ENCODE results near the gene RAVER1. TPM values are rescaled to one million over a fixed set of nuclear protein-coding genes. Genes with fewer than 3 reads are reported as not detected.

RAVER1 gene
- total RNA-seq, 2 donors from 2014 or later = 67.1 to 101 TPM

DNA sequence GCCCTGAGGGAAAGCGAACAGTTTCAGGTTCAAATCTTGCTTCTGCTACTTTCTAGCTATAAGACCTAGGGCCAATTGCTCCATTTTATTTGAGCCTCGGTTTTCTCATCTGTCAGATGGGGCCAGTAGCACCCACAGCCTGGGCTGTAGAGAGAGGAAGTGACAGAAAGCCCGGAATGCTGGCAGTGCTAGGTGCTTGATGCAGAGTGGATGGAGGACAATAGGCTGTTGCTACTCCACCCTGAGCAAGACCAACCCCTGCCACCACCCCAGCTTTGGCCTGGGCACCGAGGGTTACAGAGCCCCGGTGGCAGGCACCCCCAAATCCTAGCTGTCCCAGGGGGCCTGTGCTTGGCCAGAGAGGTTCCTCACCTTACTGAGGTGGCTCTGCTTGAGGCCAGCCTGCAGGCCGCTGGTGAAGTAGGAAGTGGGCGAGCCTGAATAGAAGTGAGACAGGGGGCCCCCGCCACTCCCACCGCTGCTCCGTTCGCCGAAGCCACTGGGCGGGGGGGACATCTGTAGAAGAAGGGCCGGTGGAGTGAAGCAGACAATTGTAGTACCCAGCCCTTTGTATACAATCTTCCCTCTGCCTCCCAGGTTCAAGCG lies 15.4 kb downstream of the RAVER1 start:
- Histone ChIP-seq H3K36me3 (peaks cover 4% of the 10 kb centered on the region), H3K27ac (no peak overlapping the region), H3K9me3 (no peaks in the 10 kb centered on the region), H3K27me3 (no peaks in the 10 kb centered on the region), H3K4me3 (no peak overlapping the region), H3K9ac (ENCODE audit: low read depth in 2 of 2, low read length in 2 of 2) (no peak overlapping the region), H3K4me1 (peaks cover 7% of the 10 kb centered on the region)
- intact Hi-C loops (cut with DNase I) = no loop called here
- TF ChIP-seq, protein P1, sequence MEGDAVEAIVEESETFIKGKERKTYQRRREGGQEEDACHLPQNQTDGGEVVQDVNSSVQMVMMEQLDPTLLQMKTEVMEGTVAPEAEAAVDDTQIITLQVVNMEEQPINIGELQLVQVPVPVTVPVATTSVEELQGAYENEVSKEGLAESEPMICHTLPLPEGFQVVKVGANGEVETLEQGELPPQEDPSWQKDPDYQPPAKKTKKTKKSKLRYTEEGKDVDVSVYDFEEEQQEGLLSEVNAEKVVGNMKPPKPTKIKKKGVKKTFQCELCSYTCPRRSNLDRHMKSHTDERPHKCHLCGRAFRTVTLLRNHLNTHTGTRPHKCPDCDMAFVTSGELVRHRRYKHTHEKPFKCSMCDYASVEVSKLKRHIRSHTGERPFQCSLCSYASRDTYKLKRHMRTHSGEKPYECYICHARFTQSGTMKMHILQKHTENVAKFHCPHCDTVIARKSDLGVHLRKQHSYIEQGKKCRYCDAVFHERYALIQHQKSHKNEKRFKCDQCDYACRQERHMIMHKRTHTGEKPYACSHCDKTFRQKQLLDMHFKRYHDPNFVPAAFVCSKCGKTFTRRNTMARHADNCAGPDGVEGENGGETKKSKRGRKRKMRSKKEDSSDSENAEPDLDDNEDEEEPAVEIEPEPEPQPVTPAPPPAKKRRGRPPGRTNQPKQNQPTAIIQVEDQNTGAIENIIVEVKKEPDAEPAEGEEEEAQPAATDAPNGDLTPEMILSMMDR (IDR thresholded peaks at IDR 0.05) = no peak
- no peak for DNase-seq

DNA sequence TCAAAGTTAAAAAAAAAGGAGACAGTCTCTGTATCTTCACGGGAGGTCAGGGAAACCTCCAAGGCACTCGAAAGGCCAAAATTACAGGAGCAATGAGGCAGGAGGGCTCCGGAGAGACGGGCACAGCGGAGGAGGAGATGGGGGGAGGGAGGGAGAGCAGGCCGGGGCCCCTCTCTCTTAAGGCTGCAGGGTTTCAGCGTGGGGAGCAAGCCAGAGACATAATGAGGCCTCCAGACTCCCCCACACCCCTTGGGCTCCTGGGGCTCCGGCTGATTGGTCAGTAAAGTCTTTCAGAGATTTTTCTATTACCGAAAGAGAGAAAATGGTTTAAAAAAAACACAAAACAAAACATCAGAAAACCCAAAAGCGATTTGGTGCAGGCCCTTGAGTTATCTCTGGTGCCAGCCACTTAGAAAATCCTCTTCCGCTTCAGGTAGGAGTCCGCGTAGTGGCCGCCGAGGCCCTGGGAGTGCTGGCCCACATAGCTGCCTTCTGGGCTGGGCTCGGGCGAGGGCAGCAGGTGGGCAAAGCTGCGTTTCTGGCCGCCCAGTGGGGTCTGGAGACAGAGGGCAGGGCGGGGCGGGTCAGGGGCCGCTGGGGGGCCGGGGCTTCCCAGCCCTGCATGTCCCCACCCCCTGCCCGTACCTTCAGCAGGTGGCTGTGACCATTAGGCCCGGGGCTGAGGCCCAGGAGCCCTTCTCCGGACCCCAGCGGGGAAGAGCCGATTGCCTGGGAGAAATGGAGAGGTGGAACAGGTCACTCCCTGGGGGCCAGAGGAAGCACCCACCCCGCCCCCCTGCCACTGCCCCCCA lies 16.1 kb downstream of the RAVER1 start:
- H3K27me3 ChIP-seq = no peaks in the 10 kb centered on the region
- TF ChIP-seq, protein P1 (IDR thresholded peaks at IDR 0.05) = no peak
- H3K9ac ChIP-seq (ENCODE audit: low read depth in 2 of 2, low read length in 2 of 2) = no peak overlapping the region
- peaks cover 4% of the 10 kb centered on the region for H3K36me3 ChIP-seq
- H3K27ac ChIP-seq = no peak overlapping the region
- H3K9me3 ChIP-seq = no peaks in the 10 kb centered on the region
- no peak for DNase-seq
- intact Hi-C loops (cut with DNase I) = no loop called here
- H3K4me1 ChIP-seq = peaks cover 7% of the 10 kb centered on the region
- no peak overlapping the region for H3K4me3 ChIP-seq

DNA sequence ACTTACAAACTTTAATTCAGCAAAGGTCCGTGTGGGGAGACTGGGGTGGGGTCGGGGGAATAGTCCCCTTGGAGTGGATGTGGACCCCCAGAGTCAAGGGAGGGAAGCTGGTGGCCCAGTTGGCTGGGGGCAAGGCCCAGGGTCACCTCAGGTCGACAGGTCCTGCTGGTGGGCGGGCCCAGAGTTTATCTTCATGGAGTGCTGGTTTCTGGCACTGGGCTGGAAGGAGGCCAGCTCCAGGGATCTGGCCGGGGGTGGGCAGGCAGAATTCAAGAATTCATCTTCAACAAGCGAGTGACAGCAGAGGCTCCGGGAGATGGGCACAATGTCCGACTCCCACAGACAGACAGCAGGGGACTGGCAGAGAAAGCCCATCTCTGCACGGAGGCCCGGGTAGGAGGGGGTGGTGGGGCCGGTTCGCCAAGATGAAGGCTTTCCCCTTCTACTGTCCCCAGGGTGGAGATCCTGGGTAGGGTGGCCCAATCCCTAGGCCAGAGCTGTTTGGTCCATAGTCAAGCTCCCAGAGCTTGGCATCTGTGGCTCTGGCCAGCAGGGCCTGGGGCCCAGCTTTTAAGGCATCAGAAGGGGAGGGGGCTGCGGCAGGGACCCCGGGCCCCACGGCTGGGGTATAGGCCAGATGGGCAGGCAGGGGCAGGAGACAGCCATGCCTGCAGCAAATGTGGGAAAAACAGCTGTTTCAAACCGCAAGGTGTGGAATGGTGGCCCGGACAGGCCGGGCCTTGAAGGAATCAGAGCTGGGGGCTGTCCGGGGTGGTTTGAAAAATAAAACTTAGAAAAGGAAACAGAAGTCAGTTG lies 16.9 kb downstream of the RAVER1 start:
- Histone ChIP-seq H3K36me3 (peaks cover 4% of the 10 kb centered on the region), H3K9me3 (no peaks in the 10 kb centered on the region), H3K9ac (ENCODE audit: low read depth in 2 of 2, low read length in 2 of 2) (peak overlapping the region in 1 of 2 donors; percentile 77), H3K27ac (no peak overlapping the region), H3K27me3 (no peaks in the 10 kb centered on the region), H3K4me3 (peak overlapping the region; percentile 66), H3K4me1 (peaks cover 7% of the 10 kb centered on the region)
- TF ChIP-seq, protein P1 (IDR thresholded peaks at IDR 0.05) = no peak
- intact Hi-C loops (cut with DNase I) = no loop called here
- DNase-seq = peak; percentile 42

- Histone ChIP-seq H3K9ac (ENCODE audit: low read depth in 2 of 2, low read length in 2 of 2) (peak within 1 kb of the TSS; percentile 20 to 77), H3K27ac (no peak within 1 kb of the TSS), H3K36me3 (peaks cover 4% of the 10 kb centered on the region), H3K27me3 (no peaks in the 10 kb centered on the region), H3K4me3 (peak within 1 kb of the TSS; percentile 66), H3K9me3 (no peaks in the 10 kb centered on the region), H3K4me1 (no peaks in the 10 kb centered on the region)
- TF ChIP-seq, protein P1 (IDR thresholded peaks at IDR 0.05) = no peak
- intact Hi-C loops (cut with DNase I) = no loop called here
- peak; percentile 95 for DNase-seq
Measured at GRCh38 chr19:10315335-10316214, 17.8 kb downstream of the RAVER1 start, which contains the start of gene FDX2. FDX2 (minus strand) TSS chr19:10316015; CDS start chr19:10315996, 19 bp downstream.
